Measurements from ENCODE around the gene RHBDF1.

DNA sequence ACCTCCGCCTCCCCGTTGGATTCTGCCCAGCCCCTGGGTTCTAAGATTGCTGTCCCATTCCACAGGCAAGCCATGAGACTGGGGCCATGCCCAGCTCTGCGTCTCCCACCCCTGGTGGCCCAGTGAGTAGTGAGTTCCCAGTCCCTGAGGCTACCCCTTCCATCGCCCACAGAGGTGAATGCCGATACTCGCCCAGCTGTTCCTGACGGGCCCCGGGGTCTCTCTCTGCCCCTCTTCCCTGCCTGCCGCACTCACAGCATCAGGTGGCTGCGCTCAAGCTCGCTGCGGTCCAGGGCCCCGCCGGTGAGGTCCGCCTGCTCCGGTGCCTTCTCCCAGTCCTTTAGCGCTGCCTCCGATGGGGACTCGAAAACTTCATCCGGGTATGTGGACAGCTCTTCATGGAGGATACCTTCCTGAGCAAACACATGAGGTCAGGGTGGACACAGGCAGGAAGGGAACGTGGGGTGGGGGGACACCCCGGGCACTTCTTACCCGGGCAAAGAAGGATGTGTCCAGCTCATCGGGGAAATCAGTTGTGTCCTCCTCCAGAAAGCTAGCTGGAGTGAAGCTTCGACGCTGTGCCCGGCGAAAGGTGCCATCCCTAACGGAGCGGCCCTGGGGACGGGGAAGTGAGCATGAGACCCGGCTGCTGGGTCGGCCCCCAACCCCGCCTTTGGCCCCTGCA is 10.0 kb downstream of the RHBDF1 start:
- TF ChIP-seq, protein P1, sequence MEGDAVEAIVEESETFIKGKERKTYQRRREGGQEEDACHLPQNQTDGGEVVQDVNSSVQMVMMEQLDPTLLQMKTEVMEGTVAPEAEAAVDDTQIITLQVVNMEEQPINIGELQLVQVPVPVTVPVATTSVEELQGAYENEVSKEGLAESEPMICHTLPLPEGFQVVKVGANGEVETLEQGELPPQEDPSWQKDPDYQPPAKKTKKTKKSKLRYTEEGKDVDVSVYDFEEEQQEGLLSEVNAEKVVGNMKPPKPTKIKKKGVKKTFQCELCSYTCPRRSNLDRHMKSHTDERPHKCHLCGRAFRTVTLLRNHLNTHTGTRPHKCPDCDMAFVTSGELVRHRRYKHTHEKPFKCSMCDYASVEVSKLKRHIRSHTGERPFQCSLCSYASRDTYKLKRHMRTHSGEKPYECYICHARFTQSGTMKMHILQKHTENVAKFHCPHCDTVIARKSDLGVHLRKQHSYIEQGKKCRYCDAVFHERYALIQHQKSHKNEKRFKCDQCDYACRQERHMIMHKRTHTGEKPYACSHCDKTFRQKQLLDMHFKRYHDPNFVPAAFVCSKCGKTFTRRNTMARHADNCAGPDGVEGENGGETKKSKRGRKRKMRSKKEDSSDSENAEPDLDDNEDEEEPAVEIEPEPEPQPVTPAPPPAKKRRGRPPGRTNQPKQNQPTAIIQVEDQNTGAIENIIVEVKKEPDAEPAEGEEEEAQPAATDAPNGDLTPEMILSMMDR (conservative IDR thresholded peaks at IDR 0.05): no peak
- TF ChIP-seq ZFX (IDR thresholded peaks at IDR 0.05): no peak
